Large intestine (tissue), 3 donors: ENCODE measurements around the gene XPNPEP2. TPM values are rescaled to one million over a fixed set of nuclear protein-coding genes. Genes with fewer than 3 reads are reported as not detected.

Source experiments
- DNase-seq, 2 donors: peaks; one replicate each; pipeline versions ENCODE4 v3.0.0 to v3.0.0-alpha.2; 2013
- H3K27ac ChIP-seq: one replicate; pipeline ENCODE4 v1.5.1; 2013; ENCODE audit warnings: low read length
- H3K27me3 ChIP-seq: 2 replicates; pipeline ENCODE4 v1.6.1; 2013; ENCODE audit warnings: low read length; ENCODE audit not compliant: control insufficient read depth, insufficient read depth
- H3K36me3 ChIP-seq: 2 replicates; pipeline ENCODE4 v1.6.1; 2013; ENCODE audit warnings: low read length; ENCODE audit not compliant: control insufficient read depth, insufficient read depth
- H3K4me1 ChIP-seq: one replicate; pipeline ENCODE4 v1.6.1; 2013; ENCODE audit warnings: low read length; ENCODE audit not compliant: control insufficient read depth, insufficient read depth
- H3K4me3 ChIP-seq: one replicate; pipeline ENCODE4 v1.5.1; 2013; ENCODE audit warnings: low read length
- H3K9me3 ChIP-seq: one replicate; pipeline ENCODE4 v1.6.1; 2013; ENCODE audit warnings: mild to moderate bottlenecking, low read depth, low read length, moderate library complexity; ENCODE audit not compliant: control insufficient read depth
- whole genome bisulfite sequencing: methylation state at CpG from one replicate; pipeline ENCODE4 v1.1.5; 2013; ENCODE audit warnings: low lambda C conversion rate; ENCODE audit not compliant: insufficient coverage; 5-methylcytosine and 5-hydroxymethylcytosine counted together
- polyA plus RNA-seq: library from polyadenylated mRNA; unstranded; fragments of 120-200 nt; gene quantifications from one replicate; pipeline ENCODE4 v1.2.1, GENCODE V29; 2013

Gene XPNPEP2
- polyA plus RNA-seq, 1 donor: 353 TPM

DNA sequence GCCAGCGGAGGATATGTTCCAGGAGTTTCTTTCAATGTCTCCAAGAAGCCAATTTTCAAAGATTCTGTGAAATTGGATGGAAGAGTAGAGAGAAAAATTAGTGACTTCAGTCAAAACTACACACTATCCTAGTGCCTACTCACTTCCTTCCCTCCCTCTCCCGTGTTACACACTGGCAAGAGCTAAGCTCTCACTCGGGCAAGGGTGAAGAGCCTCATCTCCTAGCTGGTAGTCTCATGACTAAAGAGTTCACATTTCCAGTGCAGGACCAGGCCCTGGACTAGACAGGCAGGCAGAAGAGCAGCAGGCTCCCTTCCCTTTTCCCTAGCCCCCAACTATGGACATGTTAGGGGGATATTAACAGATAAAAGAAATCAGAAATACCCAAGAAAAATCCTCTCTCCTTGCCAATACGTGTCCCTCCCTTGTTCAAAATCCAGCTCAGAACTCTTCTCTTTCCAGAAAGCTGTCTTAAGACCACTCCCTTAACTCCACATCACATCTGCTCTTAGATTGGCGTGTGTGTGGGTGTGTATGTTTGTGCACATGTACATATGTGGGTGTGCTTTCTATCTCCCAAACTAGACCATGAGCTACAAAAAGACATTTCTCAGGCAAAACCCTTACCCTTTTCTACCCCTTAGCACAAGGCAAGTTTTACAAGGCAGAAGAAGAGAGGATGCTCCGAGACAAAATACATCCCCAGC is 75.0 kb downstream of the XPNPEP2 start:
- H3K36me3 ChIP-seq: peaks cover 41% of the 10 kb centered on the region
- H3K27ac ChIP-seq: no peak overlapping the region
- WGBS: no CpG with 5 or more reads among the region's 6 CpGs
- no peak for DNase-seq
- H3K9me3 ChIP-seq: no peaks in the 10 kb centered on the region
- H3K27me3 ChIP-seq: no peaks in the 10 kb centered on the region
- no peak overlapping the region for H3K4me3 ChIP-seq
- H3K4me1 ChIP-seq: no peaks in the 10 kb centered on the region

- H3K27ac ChIP-seq: no peak overlapping the region
- no peak overlapping the region for H3K4me3 ChIP-seq
- H3K9me3 ChIP-seq: no peaks in the 10 kb centered on the region
- no peaks in the 10 kb centered on the region for H3K4me1 ChIP-seq
- peaks cover 24% of the 10 kb centered on the region for H3K36me3 ChIP-seq
- WGBS: no CpG with 5 or more reads among the region's 2 CpGs
- DNase-seq: no peak
- no peaks in the 10 kb centered on the region for H3K27me3 ChIP-seq
Observed at GRCh38 chrX:129818123-129818522, 79.3 kb downstream of the XPNPEP2 start.

Other genes with a start within 250 kb of the XPNPEP2 start
- gene SMARCA1, start 215.5 kb upstream of the XPNPEP2 start, polyA plus RNA-seq: 43.9 TPM
- 23.6 TPM for gene OCRL, start 198.7 kb upstream of the XPNPEP2 start, polyA plus RNA-seq
- 2.5 TPM for gene APLN, start 84.0 kb upstream of the XPNPEP2 start, polyA plus RNA-seq
- 11.4 TPM for gene SASH3, start 41.0 kb downstream of the XPNPEP2 start, polyA plus RNA-seq
- gene ZDHHC9, start 104.9 kb downstream of the XPNPEP2 start, polyA plus RNA-seq: 67.4 TPM
- 20.3 TPM for gene UTP14A, start 167.2 kb downstream of the XPNPEP2 start, polyA plus RNA-seq
- gene BCORL1, start 243.7 kb downstream of the XPNPEP2 start, polyA plus RNA-seq: 18.2 TPM